Heart left ventricle (tissue), 13 donors: Measurements from ENCODE around the gene SYNM.

Experiments
- CTCF ChIP-seq, 12 donors: fragments of 200-600 bp; sonication (generic) in 4 of 12; IDR thresholded peaks; one replicate each; pipeline versions ENCODE4 v1.5.0 to v1.8.0; 2018 to 2022; ENCODE audit warnings: antibody characterized with exemption in 12 of 12, mild to moderate bottlenecking in 5 of 12
- POLR2A ChIP-seq, 2 donors: fragments of 450-650 bp; IDR thresholded peaks; one replicate each; pipeline ENCODE4 v1.6.1; 2017; ENCODE audit warnings: antibody characterized with exemption in 2 of 2, mild to moderate bottlenecking in 2 of 2, moderate library complexity in 2 of 2
- donor health status: ischemic (EF 13 %, LVEDD 7.1; RV severe dilation, severe dysfunction).
- donor health status: DM: no; HTN: yes; CAD: no.
- donor health status: DM: no; HTN: no; CAD: no.
- donor health status: ischemic (EF 25% LVEDD 6.9; RV normal size, moderate dysfunction).
- donor health status: ischemic (EF 25% LVEDD 5.7; RV mildly dilated, moderate dysfunction).
- donor health status: ischemic (EF 35%, LVEDD 5.7; RV mildly dilated, moderate dysfunction).
- donor health status: nonischemic (EF 11% LVEDD 7.7; RV severe dilation, severe dysfunction).
- donor health status: DM: yes; HTN: yes; CAD: no.
- donor health status: PGD.
- donor health status: ischemic (EF 29% LVEDD 5.4; RV normal size, mild dysfunction).
- donor health status: nonischemic (EF 23%, LVEDD 6.1; RV moderate dilation, normal function).

GRCh38 chr15:99155961-99156443, 51.1 kb downstream of the SYNM start:
- TF ChIP-seq CTCF (IDR thresholded peaks at IDR 0.05) = no peak
- no peak for TF ChIP-seq POLR2A (IDR thresholded peaks at IDR 0.05)
